CD4-positive, alpha-beta T cell treated with Interleukin-4 for 4 hours (primary cell): ENCODE data around the gene ZSCAN1.
"Not testable (repeated sequence)": the region's sequence is repeated elsewhere in the genome, so short reads cannot be mapped to it uniquely, and the experiment has no call there.

Source experiments
- DNase-seq: peaks from one replicate; pipeline ENCODE4 v3.0.0-alpha.2; 2020

ZSCAN1 gene

GRCh38 chr19:58033741-58034476 is at the start of gene ZSCAN1:
TSS of gene ZSCAN1 (plus strand) at chr19:58034025. CDS start at chr19:58037837, 3,812 bp downstream.
- DNase-seq: no peak

- no peak for DNase-seq
Observed at GRCh38 chr19:57992841-57993240, 41.0 kb upstream of the ZSCAN1 start.

GRCh38 chr19:58000677-58001076 is 33.1 kb upstream of the ZSCAN1 start:
- no peak for DNase-seq

- peak; percentile 0 for DNase-seq
Observed at GRCh38 chr19:58001895-58002369, 31.9 kb upstream of the ZSCAN1 start.

- peak; percentile 84 for DNase-seq
Observed at GRCh38 chr19:58002384-58003173, 31.2 kb upstream of the ZSCAN1 start, which contains the start of gene ZNF606. TSS of gene ZNF606 (minus strand) at chr19:58002820. CDS start at chr19:58001319, 1,501 bp downstream.

GRCh38 chr19:58003174-58003828 is 30.5 kb upstream of the ZSCAN1 start:
- no peak for DNase-seq

- no peak for DNase-seq
Observed at GRCh38 chr19:58007285-58007684, 26.5 kb upstream of the ZSCAN1 start.

GRCh38 chr19:58008877-58009276 is 24.9 kb upstream of the ZSCAN1 start:
- DNase-seq: not testable (repeated sequence)

- DNase-seq: no peak
Observed at GRCh38 chr19:58009301-58009665, 24.5 kb upstream of the ZSCAN1 start.

GRCh38 chr19:58009666-58010301 is 24.0 kb upstream of the ZSCAN1 start:
- peak; percentile 57 for DNase-seq

- no peak for DNase-seq
Observed at GRCh38 chr19:58010507-58010906, 23.3 kb upstream of the ZSCAN1 start.

- DNase-seq: no peak
Observed at GRCh38 chr19:58014141-58014540, 19.7 kb upstream of the ZSCAN1 start.

GRCh38 chr19:58020129-58020528 is 13.7 kb upstream of the ZSCAN1 start:
- no peak for DNase-seq

GRCh38 chr19:58021541-58022282 is 12.1 kb upstream of the ZSCAN1 start:
- peak; percentile 35 for DNase-seq

- DNase-seq: no peak
Observed at GRCh38 chr19:58022283-58022660, 11.6 kb upstream of the ZSCAN1 start.

- no peak for DNase-seq
Observed at GRCh38 chr19:58024661-58025060, 9.2 kb upstream of the ZSCAN1 start.

GRCh38 chr19:58034477-58034793 is 610 bp downstream of the ZSCAN1 start:
- DNase-seq: no peak

- DNase-seq: no peak
Observed at GRCh38 chr19:58035863-58036262, 2.0 kb downstream of the ZSCAN1 start.

GRCh38 chr19:58037927-58038687 is 4.3 kb downstream of the ZSCAN1 start:
- DNase-seq: no peak

GRCh38 chr19:58038688-58039204 is 4.9 kb downstream of the ZSCAN1 start:
- no peak for DNase-seq

GRCh38 chr19:58040751-58041525 is 7.1 kb downstream of the ZSCAN1 start:
- no peak for DNase-seq
